Measurements from ENCODE around the gene POMT1. TPM values are rescaled to one million over a fixed set of nuclear protein-coding genes. Genes with fewer than 3 reads are reported as not detected.
"Not testable (repeated sequence)": the region's sequence is repeated elsewhere in the genome, so short reads cannot be mapped to it uniquely, and the experiment has no call there.

POMT1 gene
- total and polyA plus RNA-seq, 4 experiments from 2014 or later, result 15.6 to 58.5 (median 34.7) TPM

- Mint-ChIP-seq H3K4me3 (peak overlapping the region in 1 of 8 donors; percentile 48), H3K27me3 (peaks cover 15 to 18% of the 10 kb centered on the region in 2 donors), H3K27ac (peak overlapping the region in 2 of 7 donors; percentile 29 to 49), H3K36me3 (peaks cover 4 to 6% of the 10 kb centered on the region in 2 donors), H3K9me3 (peaks cover 0 to 41% (median 26%) of the 10 kb centered on the region in 8 donors), H3K4me1 (peaks cover 11 to 50% (median 27%) of the 10 kb centered on the region in 4 donors)
- H3K27ac ChIP-seq (ENCODE audit: low read depth, low read length), result no peak overlapping the region
- ChIA-PET CTCF (ENCODE audit: partially characterized antibody) (no interaction called here), POLR2A (ENCODE audit: partially characterized antibody) (no interaction called here)
- H3K4me3 ChIP-seq (ENCODE audit: low read length in 2 of 2), result no peak overlapping the region
- no peaks in the 10 kb centered on the region for H3K36me3 ChIP-seq (ENCODE audit: insufficient read depth, low read length)
- H3K4me1 ChIP-seq (ENCODE audit: insufficient read depth, low read length), result peaks cover 35% of the 10 kb centered on the region
- DNase-seq, result no peak
- intact Hi-C loops (cut with micrococcal nuclease), result no loop called here
- peaks cover 4% of the 10 kb centered on the region for H3K27me3 ChIP-seq (ENCODE audit: insufficient read depth, low read length)
- H3K9me3 ChIP-seq (ENCODE audit: control insufficient read depth in 1 of 2, low read length in 2 of 2), result peaks cover 0 to 9% of the 10 kb centered on the region in 2 donors
Measured at GRCh38 chr9:131543141-131543540, 40.4 kb downstream of the POMT1 start.

- intact Hi-C loops (cut with micrococcal nuclease), result no loop called here
- peaks cover 4% of the 10 kb centered on the region for H3K27me3 ChIP-seq (ENCODE audit: insufficient read depth, low read length)
- peaks cover 0 to 9% of the 10 kb centered on the region in 2 donors for H3K9me3 ChIP-seq (ENCODE audit: control insufficient read depth in 1 of 2, low read length in 2 of 2)
- peaks cover 5 to 35% (median 22%) of the 10 kb centered on the region in 4 donors for H3K4me1 Mint-ChIP-seq
- H3K4me3 Mint-ChIP-seq, result peak within 1 kb of the TSS; percentile 29 to 86 (median 62)
- peak within 1 kb of the TSS in 1 of 2 donors; percentile 19 for H3K4me3 ChIP-seq (ENCODE audit: low read length in 2 of 2)
- no peak within 1 kb of the TSS for H3K27ac ChIP-seq (ENCODE audit: low read depth, low read length)
- peaks cover 29 to 36% of the 10 kb centered on the region in 2 donors for H3K27me3 Mint-ChIP-seq
- no peaks in the 10 kb centered on the region for H3K36me3 ChIP-seq (ENCODE audit: insufficient read depth, low read length)
- H3K9me3 Mint-ChIP-seq, result peaks cover 0 to 54% (median 30%) of the 10 kb centered on the region in 8 donors
- peaks cover 4 to 7% of the 10 kb centered on the region in 2 donors for H3K36me3 Mint-ChIP-seq
- POLR2A ChIA-PET (ENCODE audit: partially characterized antibody), result interaction anchor here (1.0 to 1.5 kb wide), 2 partner anchors 34 to 122 kb away, joined by 3 to 4 read pairs; no protein-coding TSS in a partner anchor
- H3K4me1 ChIP-seq (ENCODE audit: insufficient read depth, low read length), result peaks cover 16% of the 10 kb centered on the region
- H3K27ac Mint-ChIP-seq, result peak within 1 kb of the TSS in 1 of 7 donors; percentile 64
- CTCF ChIA-PET (ENCODE audit: partially characterized antibody), result interaction anchor here (2.1 kb wide), 1 partner anchor 15 kb away, joined by 8 read pairs; no protein-coding TSS in a partner anchor
- no peak for DNase-seq
Measured at GRCh38 chr9:131545003-131545785, 42.5 kb downstream of the POMT1 start, which contains the start of gene PRRT1B. Gene PRRT1B (plus strand): TSS chr9:131545523. CDS start chr9:131545616, 93 bp downstream.

- POLR2A ChIA-PET (ENCODE audit: partially characterized antibody), result interaction anchor here (1.0 to 1.6 kb wide), 4 partner anchors 33 to 122 kb away, joined by 3 to 5 read pairs (median 4); no protein-coding TSS in a partner anchor
- CTCF ChIA-PET (ENCODE audit: partially characterized antibody), result interaction anchor here (2.1 kb wide), 1 partner anchor 14 kb away, joined by 8 read pairs; no protein-coding TSS in a partner anchor
Measured at GRCh38 chr9:131545786-131546335, 43.1 kb downstream of the POMT1 start.

GRCh38 chr9:131546336-131547084 is 43.8 kb downstream of the POMT1 start:
- peak overlapping the region in 4 of 7 donors; percentile 22 to 76 (median 44) for H3K27ac Mint-ChIP-seq
- intact Hi-C loops (cut with micrococcal nuclease), result no loop called here
- ChIA-PET POLR2A (ENCODE audit: partially characterized antibody) (interaction anchor here (1.0 to 1.6 kb wide), 4 partner anchors 32 to 121 kb away, joined by 3 to 5 read pairs (median 4); no protein-coding TSS in a partner anchor), CTCF (ENCODE audit: partially characterized antibody) (interaction anchor here (2.1 kb wide), 1 partner anchor 13 kb away, joined by 8 read pairs; no protein-coding TSS in a partner anchor)
- H3K36me3 Mint-ChIP-seq, result peaks cover 4 to 7% of the 10 kb centered on the region in 2 donors
- peaks cover 31 to 40% of the 10 kb centered on the region in 2 donors for H3K27me3 Mint-ChIP-seq
- DNase-seq, result no peak
- no peak overlapping the region for H3K27ac ChIP-seq (ENCODE audit: low read depth, low read length)
- H3K4me3 ChIP-seq (ENCODE audit: low read length in 2 of 2), result peak overlapping the region in 1 of 2 donors; percentile 32
- peaks cover 6% of the 10 kb centered on the region for H3K4me1 ChIP-seq (ENCODE audit: insufficient read depth, low read length)
- peak overlapping the region; percentile 80 to 91 (median 84) for H3K4me3 Mint-ChIP-seq
- H3K27me3 ChIP-seq (ENCODE audit: insufficient read depth, low read length), result peaks cover 4% of the 10 kb centered on the region
- H3K4me1 Mint-ChIP-seq, result peaks cover 1 to 27% (median 16%) of the 10 kb centered on the region in 4 donors
- H3K36me3 ChIP-seq (ENCODE audit: insufficient read depth, low read length), result no peaks in the 10 kb centered on the region
- H3K9me3 ChIP-seq (ENCODE audit: control insufficient read depth in 1 of 2, low read length in 2 of 2), result peaks cover 0 to 9% of the 10 kb centered on the region in 2 donors
- peaks cover 0 to 54% (median 30%) of the 10 kb centered on the region in 8 donors for H3K9me3 Mint-ChIP-seq

More at GRCh38 chr9:131545786-131546335, 43.1 kb downstream of the POMT1 start:
- Histone ChIP-seq H3K27me3 (ENCODE audit: insufficient read depth, low read length) (peaks cover 4% of the 10 kb centered on the region), H3K9me3 (ENCODE audit: control insufficient read depth in 1 of 2, low read length in 2 of 2) (peaks cover 0 to 9% of the 10 kb centered on the region in 2 donors), H3K27ac (ENCODE audit: low read depth, low read length) (no peak overlapping the region), H3K4me3 (ENCODE audit: low read length in 2 of 2) (peak overlapping the region in 1 of 2 donors; percentile 19), H3K4me1 (ENCODE audit: insufficient read depth, low read length) (peaks cover 9% of the 10 kb centered on the region), H3K36me3 (ENCODE audit: insufficient read depth, low read length) (no peaks in the 10 kb centered on the region)
- Mint-ChIP-seq H3K9me3 (peaks cover 0 to 54% (median 30%) of the 10 kb centered on the region in 8 donors), H3K4me1 (peaks cover 1 to 28% (median 16%) of the 10 kb centered on the region in 4 donors), H3K27me3 (peaks cover 29 to 39% of the 10 kb centered on the region in 2 donors), H3K4me3 (peak overlapping the region in 6 of 8 donors; percentile 48 to 86 (median 62)), H3K27ac (peak overlapping the region in 1 of 7 donors; percentile 64), H3K36me3 (peaks cover 4 to 7% of the 10 kb centered on the region in 2 donors)
- intact Hi-C loops (cut with micrococcal nuclease), result no loop called here
- DNase-seq, result no peak

GRCh38 chr9:131549186-131549585 is 46.5 kb downstream of the POMT1 start:
- CTCF ChIA-PET (ENCODE audit: partially characterized antibody); H3K36me3 Mint-ChIP-seq; H3K27me3 ChIP-seq (ENCODE audit: insufficient read depth, low read length); DNase-seq; H3K9me3 ChIP-seq (ENCODE audit: control insufficient read depth in 1 of 2, low read length in 2 of 2); H3K4me1 ChIP-seq (ENCODE audit: insufficient read depth, low read length); H3K27ac Mint-ChIP-seq; H3K4me3 ChIP-seq (ENCODE audit: low read length in 2 of 2); intact Hi-C loops (cut with micrococcal nuclease); H3K36me3 ChIP-seq (ENCODE audit: insufficient read depth, low read length); POLR2A ChIA-PET (ENCODE audit: partially characterized antibody); H3K27ac ChIP-seq (ENCODE audit: low read depth, low read length): not testable (repeated sequence)
- Mint-ChIP-seq H3K27me3 (peaks cover 37 to 51% of the 10 kb centered on the region in 2 donors), H3K4me1 (peaks cover 3 to 27% (median 14%) of the 10 kb centered on the region in 4 donors), H3K9me3 (peaks cover 0 to 31% (median 13%) of the 10 kb centered on the region in 8 donors), H3K4me3 (peak overlapping the region in 2 of 8 donors; percentile 5 to 37)

- H3K36me3 Mint-ChIP-seq; H3K9me3 ChIP-seq (ENCODE audit: control insufficient read depth in 1 of 2, low read length in 2 of 2); intact Hi-C loops (cut with micrococcal nuclease); H3K4me3 ChIP-seq (ENCODE audit: low read length in 2 of 2); H3K36me3 ChIP-seq (ENCODE audit: insufficient read depth, low read length); H3K27ac ChIP-seq (ENCODE audit: low read depth, low read length); H3K27ac Mint-ChIP-seq; CTCF ChIA-PET (ENCODE audit: partially characterized antibody); H3K27me3 ChIP-seq (ENCODE audit: insufficient read depth, low read length); H3K4me3 Mint-ChIP-seq; DNase-seq; H3K4me1 ChIP-seq (ENCODE audit: insufficient read depth, low read length); POLR2A ChIA-PET (ENCODE audit: partially characterized antibody): not testable (repeated sequence)
- H3K9me3 Mint-ChIP-seq, result peaks cover 0 to 22% (median 6%) of the 10 kb centered on the region in 8 donors
- peaks cover 41 to 56% of the 10 kb centered on the region in 2 donors for H3K27me3 Mint-ChIP-seq
- H3K4me1 Mint-ChIP-seq, result peaks cover 3 to 27% (median 18%) of the 10 kb centered on the region in 4 donors
Measured at GRCh38 chr9:131550465-131550864, 47.7 kb downstream of the POMT1 start.
